OCI-LY3 (cell line): ENCODE data around the gene CASP10.
"Not testable (repeated sequence)": the region's sequence is repeated elsewhere in the genome, so short reads cannot be mapped to it uniquely, and the experiment has no call there.

ENCODE experiments used
- H2AFZ ChIP-seq: fragments of 200-600, 300-600 bp; shearing (Covaris generic); 2 replicates; pipeline ENCODE4 v1.6.0; 2014; ENCODE audit warnings: antibody characterized with exemption, low read depth, low read length
- H3K27ac ChIP-seq: fragments of 200-600, 300-600 bp; sonication (generic); 2 replicates; pipeline ENCODE4 v1.5.1; 2014; ENCODE audit warnings: mild to moderate bottlenecking, low read length, moderate library complexity, mixed read lengths
- H3K27me3 ChIP-seq: fragments of 200-600, 300-600 bp; sonication (generic); 2 replicates; pipeline ENCODE4 v1.6.1; 2014; ENCODE audit warnings: low read depth, low read length, mixed read lengths
- H3K36me3 ChIP-seq: fragments of 200-600, 300-600 bp; sonication (generic); replicated peaks from 2 replicates; pipeline ENCODE3; 2014; ENCODE audit warnings: low read depth, low read length, mixed read lengths
- H3K4me1 ChIP-seq: fragments of 300-600, 200-600 bp; sonication (generic); 2 replicates; pipeline ENCODE4 v1.6.1; 2014; ENCODE audit warnings: low read length, mixed read lengths
- H3K4me2 ChIP-seq: fragments of 200-600, 300-600 bp; sonication (generic); 2 replicates; pipeline ENCODE4 v1.6.1; 2014; ENCODE audit warnings: low read length, mixed read lengths
- H3K4me3 ChIP-seq: fragments of 300-600, 200-600 bp; sonication (generic); 2 replicates; pipeline ENCODE4 v1.5.1; 2014; ENCODE audit warnings: antibody characterized with exemption, mild to moderate bottlenecking, low read length, moderate library complexity
- H3K79me2 ChIP-seq: fragments of 300-600, 200-600 bp; shearing (Covaris generic); 2 replicates; pipeline ENCODE4 v1.6.1; 2014; ENCODE audit warnings: mild to moderate bottlenecking, low read length, mixed read lengths
- H3K9ac ChIP-seq: fragments of 300-600, 200-600 bp; shearing (Covaris generic); 2 replicates; pipeline ENCODE4 v1.6.0; 2014; ENCODE audit warnings: mild to moderate bottlenecking, low read length, moderate library complexity
- H3K9me3 ChIP-seq: fragments of 200-600, 300-600 bp; shearing (Covaris generic); 2 replicates; pipeline ENCODE4 v1.6.1; 2014; ENCODE audit warnings: low read length, mixed read lengths; ENCODE audit not compliant: insufficient read depth
- H4K20me1 ChIP-seq: fragments of 200-600, 300-600 bp; sonication (generic); 2 replicates; pipeline ENCODE4 v1.6.1; 2016; ENCODE audit warnings: low read length, mixed read lengths; ENCODE audit not compliant: insufficient read depth
- EZH2phosphoT487 ChIP-seq: fragments of 200-600 bp; shearing (Covaris generic); IDR thresholded peaks from 2 replicates; pipeline ENCODE4 v1.6.1; 2018; ENCODE audit warnings: antibody characterized with exemption, mixed run types, low read depth
- TF ChIP-seq, protein P1 (sequence below): fragments of 200-600, 300-600 bp; sonication (generic); IDR thresholded peaks from 2 replicates; pipeline ENCODE4 v1.5.1; 2014; ENCODE audit warnings: antibody characterized with exemption, low read length, low read depth

The CASP10 gene

DNA sequence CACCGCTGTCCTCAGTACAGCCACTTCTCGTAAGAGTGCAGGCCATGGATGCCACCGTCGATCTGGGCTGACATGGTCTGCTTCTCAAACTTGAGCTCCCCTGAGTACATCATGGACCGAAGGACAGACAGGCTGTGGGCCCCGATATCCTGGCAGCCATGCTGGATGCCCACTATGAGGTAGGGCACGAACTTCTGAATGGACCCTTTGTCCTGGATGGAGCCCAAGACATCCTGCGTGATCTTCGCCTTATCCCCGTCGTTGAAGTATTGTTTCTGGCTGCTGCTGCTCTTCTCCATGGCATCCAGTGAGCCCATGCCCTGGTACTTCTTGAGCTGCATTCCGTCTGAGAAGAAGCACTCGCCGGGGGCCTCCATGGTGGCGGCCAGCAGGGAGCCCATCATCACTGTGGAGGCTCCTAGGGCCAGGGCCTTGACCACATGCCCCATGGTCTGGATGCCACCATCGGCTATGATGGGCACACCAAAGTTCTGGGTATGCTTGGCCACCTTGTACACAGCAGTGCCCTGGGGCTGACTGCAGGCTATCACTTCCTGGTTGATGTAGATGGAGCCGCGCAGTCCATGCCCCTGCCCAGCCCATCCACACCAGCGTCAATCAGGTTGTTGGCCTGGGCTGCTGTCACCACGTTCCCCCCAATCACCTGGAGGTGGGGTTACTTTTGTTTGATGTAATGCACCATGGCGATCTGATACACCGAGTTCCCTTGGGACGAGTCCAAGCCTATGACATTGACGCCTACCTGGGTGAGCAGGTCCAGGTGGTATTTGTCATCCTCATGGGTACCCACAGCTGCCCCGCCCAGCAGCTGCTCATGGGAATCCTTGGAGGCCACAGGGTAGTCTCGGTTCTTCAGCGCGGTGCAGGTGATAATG, 45.2 kb upstream of the CASP10 start:
- peaks cover 49% of the 10 kb centered on the region for H3K4me1 ChIP-seq
- H3K4me3 ChIP-seq, result peak overlapping the region; percentile 57; the same call in 1 of the 2 replicates
- peaks cover 79% of the 10 kb centered on the region for H4K20me1 ChIP-seq
- H3K9me3 ChIP-seq, result no peaks in the 10 kb centered on the region
- peaks cover 70% of the 10 kb centered on the region for H3K36me3 ChIP-seq
- peak overlapping the region; percentile 59 for H3K4me2 ChIP-seq
- no peak for TF ChIP-seq EZH2phosphoT487
- TF ChIP-seq, protein P1, sequence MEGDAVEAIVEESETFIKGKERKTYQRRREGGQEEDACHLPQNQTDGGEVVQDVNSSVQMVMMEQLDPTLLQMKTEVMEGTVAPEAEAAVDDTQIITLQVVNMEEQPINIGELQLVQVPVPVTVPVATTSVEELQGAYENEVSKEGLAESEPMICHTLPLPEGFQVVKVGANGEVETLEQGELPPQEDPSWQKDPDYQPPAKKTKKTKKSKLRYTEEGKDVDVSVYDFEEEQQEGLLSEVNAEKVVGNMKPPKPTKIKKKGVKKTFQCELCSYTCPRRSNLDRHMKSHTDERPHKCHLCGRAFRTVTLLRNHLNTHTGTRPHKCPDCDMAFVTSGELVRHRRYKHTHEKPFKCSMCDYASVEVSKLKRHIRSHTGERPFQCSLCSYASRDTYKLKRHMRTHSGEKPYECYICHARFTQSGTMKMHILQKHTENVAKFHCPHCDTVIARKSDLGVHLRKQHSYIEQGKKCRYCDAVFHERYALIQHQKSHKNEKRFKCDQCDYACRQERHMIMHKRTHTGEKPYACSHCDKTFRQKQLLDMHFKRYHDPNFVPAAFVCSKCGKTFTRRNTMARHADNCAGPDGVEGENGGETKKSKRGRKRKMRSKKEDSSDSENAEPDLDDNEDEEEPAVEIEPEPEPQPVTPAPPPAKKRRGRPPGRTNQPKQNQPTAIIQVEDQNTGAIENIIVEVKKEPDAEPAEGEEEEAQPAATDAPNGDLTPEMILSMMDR, result no peak
- no peak overlapping the region for H2AFZ ChIP-seq
- peaks cover 100% of the 10 kb centered on the region for H3K79me2 ChIP-seq
- no peak overlapping the region for H3K9ac ChIP-seq
- H3K27ac ChIP-seq, result peak overlapping the region; percentile 59
- H3K27me3 ChIP-seq, result no peaks in the 10 kb centered on the region

DNA sequence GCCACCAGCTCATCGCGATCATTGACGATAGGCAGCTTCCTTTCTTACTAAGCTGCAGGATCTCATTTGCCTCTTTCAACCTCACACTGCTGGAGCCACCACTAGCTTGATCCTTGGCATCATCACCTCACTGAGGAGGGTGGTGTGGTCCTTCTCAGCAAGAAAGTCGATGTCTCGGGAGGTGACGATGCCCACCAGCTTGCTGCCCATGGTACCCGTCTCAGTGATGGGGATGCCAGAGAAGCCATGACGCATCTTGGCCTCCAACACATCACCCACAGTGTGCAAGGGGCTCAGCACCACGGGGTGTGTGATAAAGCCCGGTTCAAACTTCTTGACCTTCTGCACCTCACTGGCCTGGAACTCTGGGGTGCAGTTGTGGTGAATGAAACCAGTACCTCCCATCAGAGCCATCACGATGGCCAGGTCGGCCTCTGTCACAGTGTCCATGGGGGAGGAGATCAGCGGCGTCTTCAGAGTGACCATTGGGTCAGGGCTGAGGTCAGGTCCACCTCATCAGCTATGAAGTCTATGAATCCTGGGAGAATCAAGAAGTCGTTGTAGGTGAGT, 44.5 kb upstream of the CASP10 start:
- Histone ChIP-seq H2AFZ (no peak overlapping the region), H3K4me1 (peaks cover 46% of the 10 kb centered on the region), H3K4me2 (peak overlapping the region; percentile 59), H3K79me2 (peaks cover 100% of the 10 kb centered on the region), H3K4me3 (0 out of 2 replicates have a peak overlapping the region, but pooled peaks have one; percentile 22), H3K9ac (no peak overlapping the region), H3K9me3 (no peaks in the 10 kb centered on the region), H3K27ac (peak overlapping the region; percentile 59), H3K36me3 (peaks cover 65% of the 10 kb centered on the region), H3K27me3 (no peaks in the 10 kb centered on the region), H4K20me1 (peaks cover 85% of the 10 kb centered on the region)
- TF ChIP-seq EZH2phosphoT487, result no peak
- TF ChIP-seq, protein P1, result no peak

DNA sequence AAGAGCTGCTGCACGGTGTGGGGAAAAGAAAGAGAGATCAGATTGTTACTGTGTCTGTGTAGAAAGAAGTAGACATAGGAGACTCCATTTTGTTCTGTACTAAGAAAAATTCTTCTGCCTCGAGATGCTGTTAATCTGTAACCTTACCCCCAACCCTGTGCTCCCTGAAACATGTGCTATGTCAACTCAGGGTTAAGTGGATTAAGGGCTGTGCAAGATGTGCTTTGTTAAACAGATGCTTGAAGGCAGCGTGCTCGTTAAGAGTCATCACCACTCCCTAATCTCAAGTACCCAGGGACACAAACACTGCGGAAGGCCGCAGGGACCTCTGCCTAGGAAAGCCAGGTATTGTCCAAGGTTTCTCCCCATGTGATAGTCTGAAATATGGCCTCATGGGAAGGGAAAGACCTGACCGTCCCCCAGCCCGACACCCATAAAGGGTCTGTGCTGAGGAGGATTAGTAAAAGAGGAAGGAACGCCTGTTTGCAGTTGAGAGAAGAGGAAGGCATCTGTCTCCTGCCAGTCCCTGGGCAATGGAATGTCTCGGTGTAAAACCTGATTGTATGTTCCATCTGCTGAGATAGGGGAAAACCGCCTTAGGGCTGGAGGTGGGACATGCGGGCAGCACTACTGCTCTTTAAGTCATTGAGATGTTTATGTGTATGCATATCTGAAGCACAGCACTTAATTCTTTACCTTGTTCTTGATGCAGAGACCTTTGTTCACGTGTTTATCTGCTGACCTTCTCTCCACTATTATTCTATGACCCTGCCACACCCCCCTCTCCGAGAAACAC, 43.8 kb upstream of the CASP10 start:
- peaks cover 46% of the 10 kb centered on the region for H3K4me1 ChIP-seq
- H3K27ac ChIP-seq, result peak overlapping the region; percentile 59
- not testable (repeated sequence) for H2AFZ ChIP-seq, H3K9ac ChIP-seq, H3K27me3 ChIP-seq, H3K9me3 ChIP-seq
- peak overlapping the region; percentile 59 for H3K4me2 ChIP-seq
- 0 out of 2 replicates have a peak overlapping the region, but pooled peaks have one; percentile 22 for H3K4me3 ChIP-seq
- peaks cover 100% of the 10 kb centered on the region for H3K79me2 ChIP-seq
- peaks cover 90% of the 10 kb centered on the region for H4K20me1 ChIP-seq
- peaks cover 67% of the 10 kb centered on the region for H3K36me3 ChIP-seq

DNA sequence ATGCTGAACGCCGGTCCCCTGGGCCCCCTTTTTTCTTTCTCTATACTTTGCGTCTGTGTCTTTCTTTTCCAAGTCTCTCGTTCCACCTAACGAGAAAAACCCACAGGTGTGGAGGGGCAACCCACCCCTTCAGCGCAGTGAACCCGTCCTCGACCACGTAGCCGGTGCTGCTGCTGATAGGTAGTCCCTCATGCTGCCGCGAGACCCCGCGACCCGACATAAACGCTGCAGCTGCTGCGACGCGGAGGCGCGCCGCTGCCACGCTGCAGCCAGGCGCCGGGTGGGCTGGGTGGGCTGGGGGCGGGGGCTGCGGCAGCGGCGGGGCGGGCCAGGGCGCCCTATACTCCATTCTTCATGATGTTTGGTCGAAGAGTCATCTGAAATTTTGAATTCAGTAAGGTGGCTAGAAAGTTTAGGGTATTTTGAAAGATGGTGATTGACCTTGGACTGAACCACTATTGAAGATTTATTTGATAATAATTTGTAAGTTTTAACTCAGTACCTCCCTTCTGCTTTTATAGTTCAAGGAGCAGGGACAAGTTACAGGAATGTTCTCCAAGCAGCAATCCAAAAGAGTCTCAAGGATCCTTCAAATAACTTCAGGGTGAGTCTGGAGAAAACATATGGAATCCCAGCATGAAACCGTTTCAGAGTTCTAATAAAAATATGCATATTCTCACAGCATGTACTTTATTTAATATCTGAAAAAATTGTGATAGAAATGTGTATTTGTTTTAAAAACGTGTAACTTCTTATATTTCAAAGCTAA, 42.9 kb upstream of the CASP10 start:
- TF ChIP-seq, protein P1, result no peak
- TF ChIP-seq EZH2phosphoT487, result no peak
- Histone ChIP-seq H3K27ac (peak overlapping the region; percentile 59; the same call in 1 of the 2 replicates), H4K20me1 (peaks cover 91% of the 10 kb centered on the region), H3K27me3 (no peaks in the 10 kb centered on the region), H3K9me3 (no peaks in the 10 kb centered on the region), H2AFZ (no peak overlapping the region), H3K9ac (no peak overlapping the region), H3K4me2 (no peak overlapping the region), H3K4me3 (no peak overlapping the region), H3K36me3 (peaks cover 71% of the 10 kb centered on the region), H3K79me2 (peaks cover 100% of the 10 kb centered on the region), H3K4me1 (peaks cover 42% of the 10 kb centered on the region)
